ENCODE measurements around the gene PID1.

GRCh38 chr2:228974169-228974568 is 296.9 kb downstream of the PID1 start:
- no peak for TF ChIP-seq CTCF (IDR thresholded peaks at IDR 0.05)
- no peak for TF ChIP-seq SMAD4 (CRISPR knock-in tag; IDR thresholded peaks at IDR 0.05)
- TF ChIP-seq GABPB1 (CRISPR knock-in tag; IDR thresholded peaks at IDR 0.05), result no peak
- TF ChIP-seq TEAD4 (CRISPR knock-in tag; IDR thresholded peaks at IDR 0.05), result no peak
- no peak for TF ChIP-seq RELA (CRISPR knock-in tag; IDR thresholded peaks at IDR 0.05; ENCODE audit: borderline replicate concordance)
- TF ChIP-seq ELF4 (CRISPR knock-in tag; IDR thresholded peaks at IDR 0.05; ENCODE audit: low read depth), result no peak
- no peak for TF ChIP-seq CREB1 (CRISPR knock-in tag; IDR thresholded peaks at IDR 0.05)
